GM12878 (cell line): Measurements from ENCODE around the gene KLF7.

Source experiments
- ASH2L ChIP-seq: fragments of 300-600, 200-600 bp; sonication (generic); IDR thresholded peaks from 2 replicates; pipeline ENCODE4 v1.6.1; 2017; ENCODE audit warnings: low read depth, mild to moderate bottlenecking, borderline replicate concordance
- EP300 ChIP-seq, 2 experiments: fragments of 150-350 bp in 1 of 2; IDR thresholded peaks; 2 replicates each; pipeline ENCODE4 v1.6.1; 2011 to 2012; ENCODE audit warnings: low read depth in 2 of 2, low read length in 2 of 2, borderline replicate concordance in 1 of 2, improper control_type of control experiment in 1 of 2, inconsistent platforms in 1 of 2; ENCODE audit not compliant: control insufficient read depth in 1 of 2
- HDAC6 ChIP-seq: fragments of 200-600 bp; sonication (generic); IDR thresholded peaks from one replicate; pipeline ENCODE4 v1.8.0; 2017; ENCODE audit warnings: antibody characterized with exemption; ENCODE audit not compliant: unreplicated experiment
- NFYB ChIP-seq: IDR thresholded peaks from 2 replicates; pipeline ENCODE4 v1.6.1; 2011; ENCODE audit warnings: low read depth, mild to moderate bottlenecking, low read length, improper control_type of control experiment, moderate library complexity; ENCODE audit not compliant: insufficient read depth
- RBBP5 ChIP-seq: fragments of 200-600 bp; sonication (generic); conservative IDR thresholded peaks from 2 replicates; pipeline ENCODE4 v1.6.1; 2016
- SIN3A ChIP-seq: IDR thresholded peaks from 2 replicates; pipeline ENCODE4 v1.6.1; 2012; ENCODE audit warnings: low read depth, low read length, improper control_type of control experiment
- SUPT20H ChIP-seq: IDR thresholded peaks from 2 replicates; pipeline ENCODE4 v1.6.1; 2011; ENCODE audit warnings: low read depth, mild to moderate bottlenecking, low read length, moderate library complexity, borderline replicate concordance; ENCODE audit not compliant: control insufficient read depth
- SUZ12 ChIP-seq: fragments of 200-600 bp; sonication (generic); IDR thresholded peaks from one replicate; pipeline ENCODE4 v1.6.1; 2018; ENCODE audit warnings: antibody characterized with exemption, mild to moderate bottlenecking; ENCODE audit not compliant: unreplicated experiment
- TF ChIP-seq, protein P1 (sequence below), 3 experiments: IDR thresholded peaks in 2 of 3; conservative IDR thresholded peaks in 1 of 3; 2 replicates each; pipeline ENCODE4 v1.5.1; 2011; ENCODE audit warnings: low read depth in 3 of 3, low read length in 3 of 3, mild to moderate bottlenecking in 3 of 3, control low read depth in 2 of 3, moderate library complexity in 2 of 3, inconsistent platforms in 1 of 3, mixed read lengths in 1 of 3; ENCODE audit not compliant: control insufficient read depth in 2 of 3, insufficient read depth in 1 of 3; ENCODE audit errors: extremely low read depth in 1 of 3

DNA sequence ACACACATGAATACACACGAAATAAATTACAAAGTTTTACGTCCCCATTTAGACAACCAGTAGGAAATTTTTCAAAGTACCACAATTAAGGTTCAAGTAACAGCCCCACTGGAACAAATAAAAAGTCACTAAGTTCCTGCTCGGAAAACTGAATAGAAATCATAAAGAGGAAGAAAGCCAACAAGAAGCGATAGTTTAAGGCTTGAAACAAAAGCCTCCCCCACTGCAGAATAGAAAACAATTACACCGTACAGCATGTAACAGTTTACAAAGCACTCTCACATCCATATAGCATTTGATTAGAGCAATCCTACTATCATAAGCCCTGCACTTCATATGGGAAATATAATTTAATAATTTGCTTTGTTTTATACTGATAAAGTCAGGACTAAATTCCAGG, 15.5 kb downstream of the KLF7 start:
- TF ChIP-seq SIN3A (no peak), RBBP5 (no peak), SUPT20H (no peak), NFYB (no peak), ASH2L (no peak), SUZ12 (no peak), EP300 (IDR thresholded peaks at IDR 0.05; ENCODE audit: borderline replicate concordance in 1 of 2, control insufficient read depth in 1 of 2, low read depth in 2 of 2, low read length in 2 of 2) (no peak), HDAC6 (no peak)
- TF ChIP-seq, protein P1, sequence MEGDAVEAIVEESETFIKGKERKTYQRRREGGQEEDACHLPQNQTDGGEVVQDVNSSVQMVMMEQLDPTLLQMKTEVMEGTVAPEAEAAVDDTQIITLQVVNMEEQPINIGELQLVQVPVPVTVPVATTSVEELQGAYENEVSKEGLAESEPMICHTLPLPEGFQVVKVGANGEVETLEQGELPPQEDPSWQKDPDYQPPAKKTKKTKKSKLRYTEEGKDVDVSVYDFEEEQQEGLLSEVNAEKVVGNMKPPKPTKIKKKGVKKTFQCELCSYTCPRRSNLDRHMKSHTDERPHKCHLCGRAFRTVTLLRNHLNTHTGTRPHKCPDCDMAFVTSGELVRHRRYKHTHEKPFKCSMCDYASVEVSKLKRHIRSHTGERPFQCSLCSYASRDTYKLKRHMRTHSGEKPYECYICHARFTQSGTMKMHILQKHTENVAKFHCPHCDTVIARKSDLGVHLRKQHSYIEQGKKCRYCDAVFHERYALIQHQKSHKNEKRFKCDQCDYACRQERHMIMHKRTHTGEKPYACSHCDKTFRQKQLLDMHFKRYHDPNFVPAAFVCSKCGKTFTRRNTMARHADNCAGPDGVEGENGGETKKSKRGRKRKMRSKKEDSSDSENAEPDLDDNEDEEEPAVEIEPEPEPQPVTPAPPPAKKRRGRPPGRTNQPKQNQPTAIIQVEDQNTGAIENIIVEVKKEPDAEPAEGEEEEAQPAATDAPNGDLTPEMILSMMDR (IDR thresholded peaks at IDR 0.05 in 2 of 3, conservative IDR thresholded peaks at IDR 0.05 in 1 of 3; ENCODE audit: control insufficient read depth in 2 of 3, extremely low read depth in 1 of 3, insufficient read depth in 1 of 3, low read depth in 3 of 3, low read length in 3 of 3), result no peak
